T-cell (primary cell): Measurements from ENCODE around the gene COL26A1. TPM values are rescaled to one million over a fixed set of nuclear protein-coding genes. Genes with fewer than 3 reads are reported as not detected.

Source experiments
- ATAC-seq, 4 experiments: fragments of 200-7000 bp in 3 of 4; fragments of 150-1000 bp in 1 of 4; cut with Tn5 transposase; replicated peaks in 1 of 4; 1 replicate in 3 of 4; 2 replicates in 1 of 4; pipeline ENCODE4 v1.10.0; 2021; ENCODE audit warnings: moderate library complexity in 3 of 4, mild to moderate bottlenecking in 2 of 4, moderate number of reproducible peaks in 1 of 4
- CTCF ChIA-PET, 2 donors: fragments of 300-600 bp; sonication (Branson Sonifier 250); formaldehyde crosslinking; loops; one replicate each; lab custom pipeline; 2022; ENCODE audit warnings: antibody characterized with exemption in 2 of 2; lab: Charles Lee
- POLR2A ChIA-PET, 2 donors: fragments of 300-600 bp; sonication (Branson Sonifier 250); formaldehyde crosslinking; loops; one replicate each; lab custom pipeline; 2022; ENCODE audit warnings: antibody characterized with exemption in 2 of 2; lab: Charles Lee
- DNase-seq, 35 experiments: peaks; one replicate each; pipeline versions ENCODE4 v3.0.0 to v3.0.0-alpha.2; 2013 to 2023
- H3K27ac ChIP-seq: one replicate; pipeline ENCODE4 v1.5.1; 2013; ENCODE audit warnings: low read length
- H3K27me3 ChIP-seq, 2 experiments: replicated peaks in 1 of 2; 1 replicate in 1 of 2; 2 replicates in 1 of 2; pipeline versions ENCODE4 v1.6.1 to v1.7.0; 2013; ENCODE audit warnings: low read length in 1 of 2, mixed read lengths in 1 of 2; ENCODE audit not compliant: control insufficient read depth in 2 of 2, insufficient read depth in 2 of 2; ENCODE audit errors: extremely low read depth in 1 of 2
- H3K36me3 ChIP-seq, 2 donors: 1 replicate in 1 of 2; 2 replicates in 1 of 2; pipeline versions ENCODE4 v1.6.1 to v1.7.0; 2013; ENCODE audit warnings: low read length in 1 of 2; ENCODE audit not compliant: control insufficient read depth in 2 of 2, insufficient read depth in 1 of 2; ENCODE audit errors: extremely low read depth in 1 of 2
- H3K4me1 ChIP-seq, 2 experiments: 1 replicate in 1 of 2; 2 replicates in 1 of 2; pipeline versions ENCODE4 v1.6.1 to v1.7.0; 2013; ENCODE audit warnings: low read length in 2 of 2, mixed read lengths in 1 of 2; ENCODE audit not compliant: insufficient read depth in 2 of 2, control insufficient read depth in 1 of 2; ENCODE audit errors: extremely low read depth in 1 of 2
- H3K4me3 ChIP-seq, 2 donors: 1 replicate in 1 of 2; 2 replicates in 1 of 2; pipeline versions ENCODE4 v1.5.1 to v1.7.0; 2013; ENCODE audit warnings: mild to moderate bottlenecking in 2 of 2, low read length in 1 of 2, moderate library complexity in 1 of 2; ENCODE audit not compliant: control insufficient read depth in 1 of 2; ENCODE audit errors: extremely low read depth in 1 of 2
- H3K9me3 ChIP-seq: 2 replicates; pipeline ENCODE4 v1.7.0; 2013
- H3K27ac Mint-ChIP-seq, 2 donors: one replicate each; pipeline ENCODE4 v1.8.0; 2020 to 2021; ENCODE audit warnings: mild to moderate bottlenecking in 2 of 2, mixed read lengths in 2 of 2
- H3K27me3 Mint-ChIP-seq, 2 donors: one replicate each; pipeline ENCODE4 v1.8.0; 2021 to 2022; ENCODE audit warnings: mixed read lengths in 2 of 2
- H3K36me3 Mint-ChIP-seq: one replicate; pipeline ENCODE4 v1.8.0; 2021; ENCODE audit warnings: mixed read lengths
- H3K4me1 Mint-ChIP-seq, 3 donors: one replicate each; pipeline ENCODE4 v1.8.0; 2020 to 2022; ENCODE audit warnings: mixed read lengths in 3 of 3, mild to moderate bottlenecking in 1 of 3
- H3K4me3 Mint-ChIP-seq, 3 donors: one replicate each; pipeline ENCODE4 v1.8.0; 2020 to 2022; ENCODE audit warnings: mild to moderate bottlenecking in 3 of 3, mixed read lengths in 3 of 3, moderate library complexity in 3 of 3
- H3K9me3 Mint-ChIP-seq, 3 donors: one replicate each; pipeline ENCODE4 v1.8.0; 2020 to 2022; ENCODE audit warnings: mixed read lengths in 3 of 3
- WGBS: methylation state at CpG from one replicate; pipeline ENCODE4 v1.1.5; 2013; ENCODE audit warnings: missing lambda C conversion rate; ENCODE audit not compliant: insufficient coverage; 5-methylcytosine and 5-hydroxymethylcytosine counted together
- total RNA-seq, 35 experiments: library from RNA in 6 of 35; stranded (reverse) in 6 of 35; fragments of 120-200 nt in 1 of 35; gene quantifications; one replicate each; pipeline versions ENCODE4 v1.2.1 to v1.2.4 and lab custom pipeline; 2013 to 2026

COL26A1 gene
- total RNA-seq, 5 donors from 2014 or later (not counting 1 experiment from before 2014, with no cell fraction given) = 0.09 TPM; not detected in 4

- WGBS = 90% methylated on average over 7 of the region's 10 CpGs
- CTCF ChIA-PET = interaction anchor here in 1 of 2 donors (0.8 to 1.7 kb wide), 6 partner anchors 43 to 849 kb away, joined by 3 to 13 read pairs (median 4); partner anchors contain the start of gene MYL10
- Mint-ChIP-seq H3K27ac (no peak overlapping the region), H3K4me1 (peaks cover 3 to 15% (median 3%) of the 10 kb centered on the region in 3 donors), H3K36me3 (no peaks in the 10 kb centered on the region), H3K4me3 (no peak overlapping the region), H3K27me3 (peaks cover 9 to 11% of the 10 kb centered on the region in 2 donors), H3K9me3 (no peaks in the 10 kb centered on the region)
- no peak for DNase-seq
- Histone ChIP-seq H3K9me3 (no peaks in the 10 kb centered on the region), H3K4me1 (peaks cover 0 to 4% of the 10 kb centered on the region in 2 experiments), H3K36me3 (no peaks in the 10 kb centered on the region), H3K27me3 (peaks cover 0 to 29% of the 10 kb centered on the region in 2 experiments), H3K4me3 (no peak overlapping the region), H3K27ac (no peak overlapping the region)
- POLR2A ChIA-PET = no interaction called here
- ATAC-seq = no peak
Measured at GRCh38 chr7:101543846-101544245, 181.2 kb downstream of the COL26A1 start.

- ATAC-seq (no peak), DNase-seq (no peak)
- Mint-ChIP-seq H3K4me1 (peaks cover 3 to 10% (median 3%) of the 10 kb centered on the region in 3 donors), H3K4me3 (no peak overlapping the region), H3K9me3 (no peaks in the 10 kb centered on the region), H3K27me3 (peaks cover 11 to 14% of the 10 kb centered on the region in 2 donors), H3K36me3 (no peaks in the 10 kb centered on the region), H3K27ac (no peak overlapping the region)
- Histone ChIP-seq H3K27me3 (peaks cover 0 to 36% of the 10 kb centered on the region in 2 experiments), H3K4me1 (peaks cover 0 to 4% of the 10 kb centered on the region in 2 experiments), H3K9me3 (no peaks in the 10 kb centered on the region), H3K36me3 (no peaks in the 10 kb centered on the region), H3K4me3 (no peak overlapping the region), H3K27ac (no peak overlapping the region)
- ChIA-PET POLR2A (no interaction called here), CTCF (interaction anchor here in 1 of 2 donors (0.7 kb wide), 1 partner anchor 335 kb away, joined by 3 read pairs; no protein-coding TSS in a partner anchor)
- WGBS = 88% methylated on average over 5 of the region's 10 CpGs
Measured at GRCh38 chr7:101545441-101546190, 182.9 kb downstream of the COL26A1 start.

GRCh38 chr7:101546308-101546936 is 183.7 kb downstream of the COL26A1 start:
- WGBS = 100% methylated on average over 1 of the region's 2 CpGs

GRCh38 chr7:101547022-101547915 is 184.6 kb downstream of the COL26A1 start:
- no peak overlapping the region for H3K27ac Mint-ChIP-seq
- H3K4me3 Mint-ChIP-seq = no peak overlapping the region
- H3K27me3 ChIP-seq = peaks cover 0 to 41% of the 10 kb centered on the region in 2 experiments
- no peak overlapping the region for H3K27ac ChIP-seq
- WGBS = 68% methylated on average over 12 of the region's 17 CpGs
- no peaks in the 10 kb centered on the region for H3K9me3 Mint-ChIP-seq
- H3K4me1 Mint-ChIP-seq = peaks cover 3 to 10% (median 3%) of the 10 kb centered on the region in 3 donors
- H3K4me3 ChIP-seq = no peak overlapping the region
- ChIA-PET POLR2A (no interaction called here), CTCF (no interaction called here)
- no peaks in the 10 kb centered on the region for H3K36me3 ChIP-seq
- no peaks in the 10 kb centered on the region for H3K9me3 ChIP-seq
- peaks cover 11 to 17% of the 10 kb centered on the region in 2 donors for H3K27me3 Mint-ChIP-seq
- DNase-seq = peak in 1 of 35 experiments; percentile 22
- no peaks in the 10 kb centered on the region for H3K36me3 Mint-ChIP-seq
- H3K4me1 ChIP-seq = peaks cover 0 to 4% of the 10 kb centered on the region in 2 experiments
- no peak for ATAC-seq

More at GRCh38 chr7:101546308-101546936, 183.7 kb downstream of the COL26A1 start:
- H3K27me3 Mint-ChIP-seq = peaks cover 11 to 14% of the 10 kb centered on the region in 2 donors
- H3K36me3 ChIP-seq = no peaks in the 10 kb centered on the region
- POLR2A ChIA-PET = no interaction called here
- no peak overlapping the region for H3K4me3 Mint-ChIP-seq
- no peaks in the 10 kb centered on the region for H3K36me3 Mint-ChIP-seq
- no peaks in the 10 kb centered on the region for H3K9me3 ChIP-seq
- H3K9me3 Mint-ChIP-seq = no peaks in the 10 kb centered on the region
- no peak for ATAC-seq
- H3K4me1 Mint-ChIP-seq = peaks cover 3 to 10% (median 3%) of the 10 kb centered on the region in 3 donors
- H3K27ac Mint-ChIP-seq = no peak overlapping the region
- peaks cover 0 to 4% of the 10 kb centered on the region in 2 experiments for H3K4me1 ChIP-seq
- no peak overlapping the region for H3K4me3 ChIP-seq
- H3K27me3 ChIP-seq = peaks cover 0 to 40% of the 10 kb centered on the region in 2 experiments
- no peak for DNase-seq
- CTCF ChIA-PET = interaction anchor here in 1 of 2 donors (0.7 kb wide), 1 partner anchor 335 kb away, joined by 3 read pairs; no protein-coding TSS in a partner anchor
- H3K27ac ChIP-seq = no peak overlapping the region

GRCh38 chr7:101547916-101548661 is 185.4 kb downstream of the COL26A1 start:
- Mint-ChIP-seq H3K27ac (no peak overlapping the region), H3K36me3 (no peaks in the 10 kb centered on the region), H3K4me1 (peaks cover 0 to 4% (median 0%) of the 10 kb centered on the region in 3 donors), H3K27me3 (peaks cover 11 to 16% of the 10 kb centered on the region in 2 donors), H3K4me3 (no peak overlapping the region), H3K9me3 (no peaks in the 10 kb centered on the region)
- Histone ChIP-seq H3K27me3 (peaks cover 0 to 32% of the 10 kb centered on the region in 2 experiments), H3K9me3 (no peaks in the 10 kb centered on the region), H3K36me3 (no peaks in the 10 kb centered on the region), H3K27ac (no peak overlapping the region), H3K4me3 (no peak overlapping the region), H3K4me1 (no peaks in the 10 kb centered on the region)
- DNase-seq = peak in 1 of 35 experiments; percentile 4
- POLR2A ChIA-PET = no interaction called here
- CTCF ChIA-PET = no interaction called here
- 90% methylated on average over 10 of the region's 14 CpGs for WGBS
- ATAC-seq = no peak
